Osteoblast (primary cell): ENCODE results near the gene RNGTT. TPM values are rescaled to one million over a fixed set of nuclear protein-coding genes. Genes with fewer than 3 reads are reported as not detected.

ENCODE experiments used
- DNase-seq: peaks from one replicate; pipeline ENCODE4 v3.0.0; 2011; ENCODE audit warnings: low spot score, mixed read lengths; ENCODE audit not compliant: insufficient read length; ENCODE audit errors: missing footprints
- H2AFZ ChIP-seq: 2 replicates; pipeline ENCODE4 v1.6.0; 2011; ENCODE audit warnings: mild to moderate bottlenecking, low read length
- H3K27ac ChIP-seq: 2 replicates; pipeline ENCODE4 v1.5.1; 2011; ENCODE audit warnings: mild to moderate bottlenecking, low read depth, low read length, moderate library complexity
- H3K27me3 ChIP-seq: 2 replicates; pipeline ENCODE4 v1.6.0; 2012; ENCODE audit warnings: mild to moderate bottlenecking, control low read depth, inconsistent platforms, low read length, moderate library complexity; ENCODE audit not compliant: insufficient read depth
- H3K36me3 ChIP-seq: 2 replicates; pipeline ENCODE4 v1.5.1; 2011; ENCODE audit warnings: mild to moderate bottlenecking, low read length, control low read depth, moderate library complexity; ENCODE audit not compliant: insufficient read depth
- H3K4me1 ChIP-seq: 2 replicates; pipeline ENCODE4 v1.5.1; 2011; ENCODE audit warnings: mild to moderate bottlenecking, low read length, control low read depth, moderate library complexity; ENCODE audit not compliant: insufficient read depth
- H3K4me2 ChIP-seq: 2 replicates; pipeline ENCODE4 v1.6.0; 2011; ENCODE audit warnings: mild to moderate bottlenecking, low read length; ENCODE audit not compliant: insufficient read depth
- H3K4me3 ChIP-seq: fragments of 200-600 bp; sonication (generic); 3 replicates; pipeline ENCODE4 v1.5.1; 2012; ENCODE audit warnings: mild to moderate bottlenecking, low read length, inconsistent platforms; ENCODE audit not compliant: insufficient read depth
- H3K79me2 ChIP-seq: 2 replicates; pipeline ENCODE4 v1.6.0; 2012; ENCODE audit warnings: mild to moderate bottlenecking, low read length, control low read depth, inconsistent platforms; ENCODE audit not compliant: insufficient read depth
- H3K9me3 ChIP-seq: 2 replicates; pipeline ENCODE4 v1.5.1; 2011; ENCODE audit warnings: low read depth, low read length, control low read depth
- H4K20me1 ChIP-seq: 2 replicates; pipeline ENCODE4 v1.6.0; 2012; ENCODE audit warnings: mild to moderate bottlenecking, low read length, control low read depth; ENCODE audit not compliant: insufficient read depth
- total RNA-seq: library from RNA; depleted of rRNA; stranded (reverse); fragments of >200 nt; gene quantifications from 2 replicates; pipeline ENCODE4 v1.2.3, GENCODE V29; 2012
- TF ChIP-seq, protein P1 (sequence below): IDR thresholded peaks from 2 replicates; pipeline ENCODE4 v1.5.1; 2011; ENCODE audit warnings: mild to moderate bottlenecking, low read depth, low read length, moderate library complexity; ENCODE audit errors: extremely low read depth

The RNGTT gene
- total RNA-seq, 1 donor = 19.2 TPM

DNA sequence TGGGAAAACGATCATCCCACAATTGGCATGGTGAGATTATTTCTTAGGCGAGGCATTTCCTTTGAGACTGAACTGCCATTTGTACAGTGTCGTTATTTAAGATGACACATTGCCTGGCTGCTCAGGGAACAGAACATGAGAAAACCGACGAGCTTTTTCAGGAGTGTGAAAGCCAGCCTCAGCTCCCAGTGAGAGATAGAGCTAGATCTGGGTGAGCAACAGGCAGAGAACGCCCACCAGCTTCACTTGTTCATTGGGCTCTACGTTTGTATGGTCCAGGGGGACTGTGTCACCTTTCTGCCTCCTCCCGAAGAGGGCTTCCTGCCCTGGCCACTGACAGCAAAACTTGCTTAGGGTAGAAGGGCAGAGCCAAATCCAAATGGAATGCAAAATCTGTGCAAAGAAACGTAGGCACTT, 378.1 kb downstream of the RNGTT start:
- Histone ChIP-seq H3K4me2 (no peak overlapping the region), H3K79me2 (no peaks in the 10 kb centered on the region), H3K4me3 (no peak overlapping the region), H3K9me3 (peaks cover 3% of the 10 kb centered on the region), H3K27me3 (no peaks in the 10 kb centered on the region), H3K4me1 (no peaks in the 10 kb centered on the region), H2AFZ (no peak overlapping the region), H3K27ac (no peak overlapping the region), H4K20me1 (no peaks in the 10 kb centered on the region), H3K36me3 (no peaks in the 10 kb centered on the region)
- TF ChIP-seq, protein P1, sequence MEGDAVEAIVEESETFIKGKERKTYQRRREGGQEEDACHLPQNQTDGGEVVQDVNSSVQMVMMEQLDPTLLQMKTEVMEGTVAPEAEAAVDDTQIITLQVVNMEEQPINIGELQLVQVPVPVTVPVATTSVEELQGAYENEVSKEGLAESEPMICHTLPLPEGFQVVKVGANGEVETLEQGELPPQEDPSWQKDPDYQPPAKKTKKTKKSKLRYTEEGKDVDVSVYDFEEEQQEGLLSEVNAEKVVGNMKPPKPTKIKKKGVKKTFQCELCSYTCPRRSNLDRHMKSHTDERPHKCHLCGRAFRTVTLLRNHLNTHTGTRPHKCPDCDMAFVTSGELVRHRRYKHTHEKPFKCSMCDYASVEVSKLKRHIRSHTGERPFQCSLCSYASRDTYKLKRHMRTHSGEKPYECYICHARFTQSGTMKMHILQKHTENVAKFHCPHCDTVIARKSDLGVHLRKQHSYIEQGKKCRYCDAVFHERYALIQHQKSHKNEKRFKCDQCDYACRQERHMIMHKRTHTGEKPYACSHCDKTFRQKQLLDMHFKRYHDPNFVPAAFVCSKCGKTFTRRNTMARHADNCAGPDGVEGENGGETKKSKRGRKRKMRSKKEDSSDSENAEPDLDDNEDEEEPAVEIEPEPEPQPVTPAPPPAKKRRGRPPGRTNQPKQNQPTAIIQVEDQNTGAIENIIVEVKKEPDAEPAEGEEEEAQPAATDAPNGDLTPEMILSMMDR = no peak
- no peak for DNase-seq

DNA sequence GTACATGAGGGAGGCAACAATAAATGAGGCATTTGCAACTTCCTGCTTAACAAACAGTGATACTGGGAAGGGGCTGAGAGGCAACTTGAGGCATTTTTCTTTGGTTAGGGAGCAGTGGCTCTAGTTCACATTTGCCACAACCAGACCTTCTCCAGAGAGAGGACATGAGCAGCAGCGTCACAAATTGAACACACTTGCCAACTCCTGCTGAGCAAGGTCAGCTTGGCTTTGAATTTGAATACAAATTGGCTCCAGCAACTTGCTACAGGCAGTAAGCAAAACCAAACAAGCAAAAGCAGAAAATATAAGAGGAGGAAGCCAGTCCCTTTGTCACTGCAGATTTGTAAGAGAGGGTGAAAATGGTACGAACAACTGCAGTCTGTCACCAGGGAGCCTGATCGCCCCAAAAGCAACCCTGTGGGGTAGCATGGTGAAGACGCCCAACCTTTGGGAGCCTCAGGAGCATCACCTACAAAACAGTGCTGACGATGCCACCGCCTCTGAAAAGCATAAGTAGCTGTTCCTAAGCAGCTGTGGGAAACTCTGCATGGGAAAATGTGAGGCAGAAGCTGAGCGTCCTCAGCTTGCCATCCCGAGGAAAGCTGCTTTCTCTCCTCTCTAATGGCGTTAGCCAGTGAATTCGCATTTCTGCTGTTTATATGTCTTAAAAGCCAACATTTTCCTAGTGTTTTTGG, 378.7 kb downstream of the RNGTT start:
- TF ChIP-seq, protein P1 = no peak
- DNase-seq = no peak
- no peaks in the 10 kb centered on the region for H3K27me3 ChIP-seq
- H4K20me1 ChIP-seq = no peaks in the 10 kb centered on the region
- no peak overlapping the region for H3K4me3 ChIP-seq
- peaks cover 3% of the 10 kb centered on the region for H3K9me3 ChIP-seq
- no peak overlapping the region for H2AFZ ChIP-seq
- no peak overlapping the region for H3K4me2 ChIP-seq
- no peaks in the 10 kb centered on the region for H3K36me3 ChIP-seq
- no peaks in the 10 kb centered on the region for H3K79me2 ChIP-seq
- H3K27ac ChIP-seq = no peak overlapping the region
- no peaks in the 10 kb centered on the region for H3K4me1 ChIP-seq

DNA sequence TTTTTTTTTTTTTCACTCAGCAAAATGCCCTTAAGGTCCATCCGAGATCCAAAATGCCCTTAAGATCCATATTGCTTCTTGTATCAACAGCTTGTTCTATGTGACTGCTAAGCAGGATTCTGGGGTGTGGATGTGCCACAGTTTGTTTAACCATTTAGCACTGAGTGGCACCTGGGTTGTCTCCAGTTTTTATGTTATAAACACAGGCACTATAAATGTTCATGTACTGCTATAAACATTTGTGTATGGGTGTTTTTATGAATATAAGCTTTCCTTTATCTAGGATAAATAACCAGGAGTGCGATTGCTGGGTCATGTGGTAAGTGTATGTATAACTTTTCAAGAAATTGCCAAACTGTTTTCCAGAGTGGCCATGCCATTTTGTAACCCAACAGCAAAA, 386.0 kb downstream of the RNGTT start:
- TF ChIP-seq, protein P1 = no peak
- Histone ChIP-seq H2AFZ (no peak overlapping the region), H3K79me2 (no peaks in the 10 kb centered on the region), H3K9me3 (no peaks in the 10 kb centered on the region), H3K36me3 (no peaks in the 10 kb centered on the region), H3K4me2 (no peak overlapping the region), H4K20me1 (no peaks in the 10 kb centered on the region), H3K4me3 (no peak overlapping the region), H3K27ac (no peak overlapping the region), H3K27me3 (no peaks in the 10 kb centered on the region), H3K4me1 (no peaks in the 10 kb centered on the region)
- DNase-seq = no peak

DNA sequence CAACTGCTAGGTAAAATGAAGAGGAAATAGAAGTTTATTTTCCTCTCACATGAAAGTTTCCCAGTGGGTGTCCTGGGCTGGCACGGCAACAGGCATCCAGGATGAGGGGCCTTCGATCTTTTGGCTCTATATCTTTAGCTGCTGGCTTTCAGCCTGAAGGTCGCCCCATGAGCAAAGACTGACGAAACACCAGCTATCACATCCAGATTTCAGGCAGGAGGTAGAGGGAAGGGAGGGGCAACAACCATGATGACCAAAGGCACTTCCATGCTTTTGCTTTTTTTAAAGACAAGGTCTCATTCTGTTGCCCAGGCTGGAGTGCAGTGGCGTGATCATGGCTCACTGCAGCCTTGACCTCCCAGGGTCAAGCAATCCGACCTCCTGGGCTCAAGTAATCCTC, 387.9 kb downstream of the RNGTT start:
- no peaks in the 10 kb centered on the region for H3K36me3 ChIP-seq
- H3K27ac ChIP-seq = no peak overlapping the region

More for the DNA sequence above, 387.9 kb downstream of the RNGTT start:
- H3K4me3 ChIP-seq = no peak overlapping the region
- no peaks in the 10 kb centered on the region for H3K4me1 ChIP-seq
- H4K20me1 ChIP-seq = no peaks in the 10 kb centered on the region
- H3K79me2 ChIP-seq = no peaks in the 10 kb centered on the region
- H3K27me3 ChIP-seq = no peaks in the 10 kb centered on the region
- H2AFZ ChIP-seq = no peak overlapping the region
- H3K9me3 ChIP-seq = no peaks in the 10 kb centered on the region
- H3K4me2 ChIP-seq = no peak overlapping the region
- DNase-seq = no peak
- TF ChIP-seq, protein P1 = no peak
